HG02884 (cell line): ENCODE measurements around the gene FAM13A.
"Not testable (repeated sequence)": the region's sequence is repeated elsewhere in the genome, so short reads cannot be mapped to it uniquely, and the experiment has no call there.

Source experiments
- ATAC-seq: cut with Tn5 transposase; IDR thresholded peaks from one replicate; pipeline ENCODE4 v1.9.1; 2021; ENCODE audit warnings: mild to moderate bottlenecking, moderate library complexity; ENCODE audit not compliant: unreplicated experiment

FAM13A gene

GRCh38 chr4:89056953-89057398 lies at the start of gene FAM13A:
Gene FAM13A (minus strand): TSS chr4:89057185. CDS start chr4:89056964, 221 bp downstream.
- ATAC-seq, result peak; percentile 69

- no peak for ATAC-seq
These were observed 48.7 kb upstream of the FAM13A start for GRCh38 chr4:89105726-89106125.

GRCh38 chr4:89101256-89102161 lies 44.5 kb upstream of the FAM13A start:
- peak; percentile 91 for ATAC-seq

- peak; percentile 0 for ATAC-seq
These were observed 43.9 kb upstream of the FAM13A start for GRCh38 chr4:89100853-89101252.

GRCh38 chr4:89099471-89099870 lies 42.5 kb upstream of the FAM13A start:
- no peak for ATAC-seq

GRCh38 chr4:89099034-89099433 lies 42.0 kb upstream of the FAM13A start:
- no peak for ATAC-seq

GRCh38 chr4:89078300-89078699 lies 21.3 kb upstream of the FAM13A start:
- no peak for ATAC-seq

GRCh38 chr4:89077761-89078160 lies 20.8 kb upstream of the FAM13A start:
- ATAC-seq, result no peak

- ATAC-seq, result no peak
These were observed 15.9 kb upstream of the FAM13A start for GRCh38 chr4:89072921-89073320.

GRCh38 chr4:89071311-89071710 lies 14.3 kb upstream of the FAM13A start:
- ATAC-seq, result no peak

GRCh38 chr4:89070041-89070440 lies 13.1 kb upstream of the FAM13A start:
- no peak for ATAC-seq

- ATAC-seq, result peak; percentile 84
These were observed 12.5 kb upstream of the FAM13A start for GRCh38 chr4:89069481-89069880.

GRCh38 chr4:89067417-89067816 lies 10.4 kb upstream of the FAM13A start:
- ATAC-seq, result no peak

- ATAC-seq, result no peak
These were observed 7.9 kb upstream of the FAM13A start for GRCh38 chr4:89064848-89065247.

GRCh38 chr4:89057844-89058243 lies 859 bp upstream of the FAM13A start:
- ATAC-seq, result not testable (repeated sequence)

- ATAC-seq, result peak; percentile 46
These were observed 563 bp downstream of the FAM13A start for GRCh38 chr4:89056292-89056952.

GRCh38 chr4:89055157-89056080 lies 1.6 kb downstream of the FAM13A start:
- ATAC-seq, result peak; percentile 40

GRCh38 chr4:89054627-89055026 lies 2.4 kb downstream of the FAM13A start:
- ATAC-seq, result no peak

- ATAC-seq, result no peak
These were observed 7.1 kb downstream of the FAM13A start for GRCh38 chr4:89049853-89050252.

GRCh38 chr4:89048906-89049601 lies 7.9 kb downstream of the FAM13A start:
- no peak for ATAC-seq
